B cell (primary cell): ENCODE data around the gene HNRNPCL2. TPM values are rescaled to one million over a fixed set of nuclear protein-coding genes. Genes with fewer than 3 reads are reported as not detected.
"Not testable (repeated sequence)": the region's sequence is repeated elsewhere in the genome, so short reads cannot be mapped to it uniquely, and the experiment has no call there.

Source experiments
- ATAC-seq: fragments of 200-7000 bp; cut with Tn5 transposase; one replicate; pipeline ENCODE4 v1.10.0; 2021; ENCODE audit warnings: low read depth, mild to moderate bottlenecking, moderate number of reproducible peaks, moderate library complexity
- CTCF ChIA-PET: fragments of 350-600 bp; sonication (Branson Sonifier 250); formaldehyde crosslinking; loops from one replicate; lab custom pipeline; 2021; ENCODE audit warnings: antibody characterized with exemption, inconsistent platforms; lab: Charles Lee
- POLR2A ChIA-PET: fragments of 350-600 bp; sonication (Branson Sonifier 250); formaldehyde crosslinking; loops from one replicate; lab custom pipeline; 2021; ENCODE audit warnings: antibody characterized with exemption; lab: Charles Lee
- DNase-seq: peaks from one replicate; pipeline ENCODE4 v3.0.0; 2013
- H2AFZ ChIP-seq: 2 replicates; pipeline ENCODE4 v1.6.1; 2012; ENCODE audit warnings: mild to moderate bottlenecking, low read depth, low read length; ENCODE audit not compliant: insufficient read depth, poor library complexity, severe bottlenecking
- H3K27ac ChIP-seq, 2 donors: 1 replicate in 1 of 2; 2 replicates in 1 of 2; pipeline ENCODE4 v1.5.1; 2012 to 2013; ENCODE audit warnings: low read length in 2 of 2, mild to moderate bottlenecking in 2 of 2, moderate library complexity in 1 of 2
- H3K27me3 ChIP-seq, 4 experiments: fragments of 200-600 bp in 1 of 4; sonication (generic) in 1 of 4; replicated peaks in 1 of 4; 1 replicate in 2 of 4; 2 replicates in 2 of 4; pipeline versions ENCODE4 v1.6.1 to v1.7.0; 2013 to 2016; ENCODE audit warnings: low read length in 3 of 4, mild to moderate bottlenecking in 2 of 4, mixed read lengths in 1 of 4, moderate library complexity in 1 of 4; ENCODE audit not compliant: insufficient read depth in 4 of 4, control insufficient read depth in 3 of 4; ENCODE audit errors: control extremely low read depth in 1 of 4
- H3K36me3 ChIP-seq, 2 experiments: replicated peaks in 1 of 2; 1 replicate in 1 of 2; 2 replicates in 1 of 2; pipeline versions ENCODE4 v1.6.1 to v1.7.1; 2013; ENCODE audit warnings: low read length in 1 of 2; ENCODE audit not compliant: insufficient read depth in 2 of 2, control insufficient read depth in 1 of 2; ENCODE audit errors: control extremely low read depth in 1 of 2, extremely low read depth in 1 of 2
- H3K4me1 ChIP-seq, 2 donors: fragments of 200-600 bp in 1 of 2; sonication (generic) in 1 of 2; 1 replicate in 1 of 2; 2 replicates in 1 of 2; pipeline versions ENCODE4 v1.5.1 to v1.6.1; 2013 to 2017; ENCODE audit warnings: low read length in 2 of 2; ENCODE audit not compliant: control insufficient read depth in 2 of 2, insufficient read depth in 2 of 2
- H3K4me2 ChIP-seq: replicated peaks from 2 replicates; pipeline ENCODE3; 2012; ENCODE audit warnings: mild to moderate bottlenecking, low read depth, low read length; ENCODE audit not compliant: poor library complexity, severe bottlenecking
- H3K4me3 ChIP-seq, 5 experiments: fragments of 200-600 bp in 1 of 5; sonication (generic) in 1 of 5; 1 replicate in 3 of 5; 2 replicates in 2 of 5; pipeline versions ENCODE4 v1.5.1 to v1.7.0; 2011 to 2016; ENCODE audit warnings: low read length in 4 of 5, mild to moderate bottlenecking in 4 of 5, low read depth in 2 of 5, control low read depth in 1 of 5, moderate library complexity in 1 of 5; ENCODE audit not compliant: insufficient read depth in 1 of 5; ENCODE audit errors: control extremely low read depth in 1 of 5, extremely low read depth in 1 of 5
- H3K79me2 ChIP-seq: fragments of 200-600 bp; sonication (generic); one replicate; pipeline ENCODE4 v1.6.0; 2016; ENCODE audit warnings: low read length; ENCODE audit not compliant: control insufficient read depth, insufficient read depth
- H3K9ac ChIP-seq: fragments of 200-600 bp; sonication (generic); 2 replicates; pipeline ENCODE4 v1.6.1; 2017; ENCODE audit warnings: mild to moderate bottlenecking, low read length, moderate library complexity
- H3K9me3 ChIP-seq, 3 donors: one replicate each; pipeline versions ENCODE4 v1.6.1 to v1.7.1; 2013; ENCODE audit warnings: low read length in 2 of 3; ENCODE audit not compliant: control insufficient read depth in 2 of 3, insufficient read depth in 1 of 3; ENCODE audit errors: control extremely low read depth in 1 of 3
- H4K20me1 ChIP-seq: 2 replicates; pipeline ENCODE4 v1.6.0; 2012; ENCODE audit warnings: mild to moderate bottlenecking, low read length; ENCODE audit not compliant: insufficient read depth, control insufficient read depth, poor library complexity, severe bottlenecking
- H3K27ac Mint-ChIP-seq: one replicate; pipeline ENCODE4 v1.8.0; 2021; ENCODE audit warnings: mixed read lengths
- H3K27me3 Mint-ChIP-seq: one replicate; pipeline ENCODE4 v1.8.0; 2021; ENCODE audit warnings: mixed read lengths
- H3K4me1 Mint-ChIP-seq: one replicate; pipeline ENCODE4 v1.8.0; 2021; ENCODE audit warnings: mixed read lengths
- H3K4me3 Mint-ChIP-seq: one replicate; pipeline ENCODE4 v1.8.0; 2021; ENCODE audit warnings: mixed read lengths
- H3K9me3 Mint-ChIP-seq: one replicate; pipeline ENCODE4 v1.8.0; 2022; ENCODE audit warnings: mixed read lengths; ENCODE audit not compliant: insufficient read depth
- WGBS: methylation state at CpG from one replicate; pipeline ENCODE4 v1.1.5; 2013; ENCODE audit warnings: missing lambda C conversion rate; ENCODE audit not compliant: insufficient coverage; 5-methylcytosine and 5-hydroxymethylcytosine counted together
- intact Hi-C: fragments of 100-400 bp; cut with micrococcal nuclease; formaldehyde crosslinking; loops from one replicate; pipeline ENCODE4 v1.10.0; 2022
- polyA minus RNA-seq: library from RNA; depleted of rRNA, polyadenylated mRNA; stranded (reverse); fragments of >200 nt; gene quantifications from 2 replicates; pipeline ENCODE4 v1.2.3, GENCODE V29; 2012
- polyA plus RNA-seq: library from polyadenylated mRNA; depleted of rRNA; stranded (reverse); fragments of >200 nt; gene quantifications from 2 replicates; pipeline ENCODE4 v1.2.3, GENCODE V29; 2012
- total RNA-seq, 2 donors: library from RNA; stranded (reverse); fragments of 120-200 nt in 1 of 2; gene quantifications; 1 replicate in 1 of 2; 2 replicates in 1 of 2; pipeline versions ENCODE4 v1.2.3 to v1.2.4, GENCODE V29; 2013 to 2022

The HNRNPCL2 gene
- total RNA-seq (not detected in 2 replicates), polyA plus RNA-seq (not detected in 2 replicates), polyA minus RNA-seq (not detected in 2 replicates)
- not detected for total RNA-seq (2013)

DNA sequence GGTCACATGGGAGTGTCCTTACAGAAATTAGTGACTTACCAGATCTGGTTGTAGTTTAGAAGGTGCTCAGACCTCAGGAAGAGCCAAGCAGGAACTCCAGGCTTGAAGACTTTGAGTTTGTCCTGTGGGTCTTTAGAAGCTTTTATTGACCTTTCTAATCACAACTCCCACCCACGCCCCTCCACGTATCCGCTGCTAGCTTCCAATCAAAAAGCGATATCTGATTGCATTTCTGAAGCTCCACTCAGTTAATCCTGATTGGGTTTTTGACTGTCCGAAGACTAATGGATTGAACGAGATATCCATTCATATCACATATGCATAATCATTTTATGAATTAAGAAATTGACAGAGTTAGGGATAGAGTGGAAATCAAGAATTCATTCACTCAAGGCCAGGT is at the start of gene HNRNPCL2:
Gene HNRNPCL2, minus strand, starts transcription at position 101 of the 400 bp plus-strand sequence. CDS start 454 bp downstream, outside the sequence.
- H3K4me2 ChIP-seq, H2AFZ ChIP-seq, H3K4me1 ChIP-seq, DNase-seq, H3K9me3 ChIP-seq, H3K4me3 ChIP-seq, H3K4me3 Mint-ChIP-seq, H3K27ac Mint-ChIP-seq, CTCF ChIA-PET, H3K27me3 Mint-ChIP-seq, intact Hi-C loops, H3K27ac ChIP-seq, H3K4me1 Mint-ChIP-seq, ATAC-seq, H3K9me3 Mint-ChIP-seq, H3K9ac ChIP-seq, POLR2A ChIA-PET, H3K36me3 ChIP-seq, H3K79me2 ChIP-seq, H3K27me3 ChIP-seq, H4K20me1 ChIP-seq: not testable (repeated sequence)
- no CpG with 5 or more reads among the region's 6 CpGs for WGBS

DNA sequence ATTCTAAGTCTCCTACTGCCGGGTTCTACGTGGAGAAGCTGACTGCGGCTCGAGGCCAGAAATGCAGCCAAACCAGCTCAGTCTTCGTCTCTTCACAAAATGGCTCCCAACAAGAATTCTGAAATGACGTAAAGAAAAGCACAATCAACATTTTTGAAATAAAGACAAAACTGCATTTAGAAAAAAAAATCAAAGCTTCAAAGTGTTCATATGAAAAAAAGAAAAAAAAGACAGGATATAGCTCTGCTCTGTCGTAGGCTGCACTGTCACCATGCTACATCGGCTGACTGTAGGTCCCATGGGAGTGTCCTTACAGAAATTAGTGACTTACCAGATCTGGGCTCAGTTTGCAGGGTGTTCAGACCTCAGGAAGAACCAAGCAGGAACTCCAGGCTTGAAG is 48.9 kb upstream of the HNRNPCL2 start, which contains the start of gene HNRNPCL4:
Gene HNRNPCL4, minus strand, starts transcription at position 101 of the 400 bp plus-strand sequence. CDS start 164 bp downstream, outside the sequence.
- H3K79me2 ChIP-seq, intact Hi-C loops, H3K4me3 ChIP-seq, H2AFZ ChIP-seq, H3K4me1 ChIP-seq, CTCF ChIA-PET, POLR2A ChIA-PET, H3K9me3 ChIP-seq, DNase-seq, H3K27ac Mint-ChIP-seq, ATAC-seq, H3K9me3 Mint-ChIP-seq, H3K4me1 Mint-ChIP-seq, H3K27me3 Mint-ChIP-seq, H3K27me3 ChIP-seq, H3K36me3 ChIP-seq, H4K20me1 ChIP-seq, H3K9ac ChIP-seq, H3K4me3 Mint-ChIP-seq, H3K4me2 ChIP-seq, H3K27ac ChIP-seq: not testable (repeated sequence)
- no CpG with 5 or more reads among the region's 8 CpGs for WGBS

DNA sequence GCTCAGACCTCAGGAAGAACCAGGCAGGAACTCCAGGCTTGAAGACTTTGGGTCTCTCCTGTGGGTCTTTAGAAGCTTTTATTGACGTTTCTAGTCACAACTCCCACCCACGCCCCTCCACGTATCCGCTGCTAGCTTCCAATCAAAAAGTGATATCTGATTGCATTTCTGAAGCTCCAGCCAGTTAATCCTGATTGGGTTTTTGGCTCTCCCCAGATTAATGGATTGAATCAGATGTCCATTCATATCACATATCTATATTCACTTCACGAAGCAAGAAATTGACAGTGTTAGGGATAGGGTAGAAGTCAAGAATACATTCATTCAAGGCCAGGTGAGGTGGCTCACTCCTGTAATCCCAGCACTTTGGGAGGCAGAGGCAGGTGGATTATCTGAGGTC is 39.3 kb upstream of the HNRNPCL2 start, which contains the start of gene PRAMEF26:
Gene PRAMEF26, minus strand, starts transcription at position 101 of the 400 bp plus-strand sequence. CDS start 2,914 bp downstream, outside the sequence.
- H3K27ac ChIP-seq, H3K4me3 Mint-ChIP-seq, H3K79me2 ChIP-seq, POLR2A ChIA-PET, H3K9me3 ChIP-seq, DNase-seq, H3K27me3 ChIP-seq, intact Hi-C loops, H3K27ac Mint-ChIP-seq, ATAC-seq, H3K36me3 ChIP-seq, H3K4me3 ChIP-seq, H2AFZ ChIP-seq, H3K9me3 Mint-ChIP-seq, H3K4me1 ChIP-seq, CTCF ChIA-PET, H3K4me1 Mint-ChIP-seq, H3K9ac ChIP-seq, H4K20me1 ChIP-seq, H3K4me2 ChIP-seq, H3K27me3 Mint-ChIP-seq: not testable (repeated sequence)
- WGBS: no CpG with 5 or more reads among the region's 5 CpGs

DNA sequence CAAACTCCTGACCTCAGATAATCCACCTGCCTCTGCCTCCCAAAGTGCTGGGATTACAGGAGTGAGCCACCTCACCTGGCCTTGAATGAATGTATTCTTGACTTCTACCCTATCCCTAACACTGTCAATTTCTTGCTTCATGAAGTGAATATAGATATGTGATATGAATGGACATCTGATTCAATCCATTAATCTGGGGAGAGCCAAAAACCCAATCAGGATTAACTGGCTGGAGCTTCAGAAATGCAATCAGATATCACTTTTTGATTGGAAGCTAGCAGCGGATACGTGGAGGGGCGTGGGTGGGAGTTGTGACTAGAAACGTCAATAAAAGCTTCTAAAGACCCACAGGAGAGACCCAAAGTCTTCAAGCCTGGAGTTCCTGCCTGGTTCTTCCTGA is 46.2 kb downstream of the HNRNPCL2 start, which contains the start of gene PRAMEF25:
Gene PRAMEF25, plus strand, starts transcription at position 301 of the 400 bp plus-strand sequence. CDS start 2,920 bp downstream, outside the sequence.
- POLR2A ChIA-PET, ATAC-seq, intact Hi-C loops: not testable (repeated sequence)

More for the DNA sequence above, 46.2 kb downstream of the HNRNPCL2 start, which contains the start of gene PRAMEF25:
- H3K4me1 Mint-ChIP-seq, H3K9me3 ChIP-seq, H3K4me3 Mint-ChIP-seq, H3K27ac ChIP-seq, H3K36me3 ChIP-seq, H3K9ac ChIP-seq, H4K20me1 ChIP-seq, H3K27me3 Mint-ChIP-seq, H3K9me3 Mint-ChIP-seq, H2AFZ ChIP-seq, H3K4me3 ChIP-seq, H3K79me2 ChIP-seq, H3K4me2 ChIP-seq, DNase-seq, H3K27me3 ChIP-seq, CTCF ChIA-PET, H3K4me1 ChIP-seq, H3K27ac Mint-ChIP-seq: not testable (repeated sequence)
- WGBS: no CpG with 5 or more reads among the region's 4 CpGs
